LNCAP (cell line): Measurements from ENCODE around the gene ARHGEF10L.

Experiments used
- TF ChIP-seq, protein P1 (sequence below): fragments of 450-650 bp; IDR thresholded peaks from 2 replicates; pipeline ENCODE4 v1.5.1; 2017; ENCODE audit warnings: mild to moderate bottlenecking

Gene ARHGEF10L

DNA sequence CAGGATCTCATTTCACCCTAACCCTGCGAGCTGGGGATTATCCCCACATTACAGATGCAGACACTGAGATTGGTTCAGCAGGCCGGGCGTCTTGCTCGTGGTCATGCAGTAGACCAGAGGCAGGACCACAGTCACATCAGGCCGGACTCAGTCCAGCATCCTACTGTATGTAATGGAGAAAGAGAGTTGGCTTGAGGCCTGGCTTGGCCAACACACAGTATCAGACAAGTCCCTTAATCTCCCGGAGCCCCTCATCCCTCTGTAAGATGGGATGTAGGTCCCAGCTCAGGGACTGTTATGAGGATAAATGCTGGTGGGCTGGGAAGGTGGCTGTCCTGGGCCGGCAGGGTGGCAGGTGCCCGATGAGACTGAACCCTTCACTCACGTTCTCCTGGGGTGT is 149.5 kb downstream of the ARHGEF10L start:
- TF ChIP-seq, protein P1, sequence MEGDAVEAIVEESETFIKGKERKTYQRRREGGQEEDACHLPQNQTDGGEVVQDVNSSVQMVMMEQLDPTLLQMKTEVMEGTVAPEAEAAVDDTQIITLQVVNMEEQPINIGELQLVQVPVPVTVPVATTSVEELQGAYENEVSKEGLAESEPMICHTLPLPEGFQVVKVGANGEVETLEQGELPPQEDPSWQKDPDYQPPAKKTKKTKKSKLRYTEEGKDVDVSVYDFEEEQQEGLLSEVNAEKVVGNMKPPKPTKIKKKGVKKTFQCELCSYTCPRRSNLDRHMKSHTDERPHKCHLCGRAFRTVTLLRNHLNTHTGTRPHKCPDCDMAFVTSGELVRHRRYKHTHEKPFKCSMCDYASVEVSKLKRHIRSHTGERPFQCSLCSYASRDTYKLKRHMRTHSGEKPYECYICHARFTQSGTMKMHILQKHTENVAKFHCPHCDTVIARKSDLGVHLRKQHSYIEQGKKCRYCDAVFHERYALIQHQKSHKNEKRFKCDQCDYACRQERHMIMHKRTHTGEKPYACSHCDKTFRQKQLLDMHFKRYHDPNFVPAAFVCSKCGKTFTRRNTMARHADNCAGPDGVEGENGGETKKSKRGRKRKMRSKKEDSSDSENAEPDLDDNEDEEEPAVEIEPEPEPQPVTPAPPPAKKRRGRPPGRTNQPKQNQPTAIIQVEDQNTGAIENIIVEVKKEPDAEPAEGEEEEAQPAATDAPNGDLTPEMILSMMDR = no peak

DNA sequence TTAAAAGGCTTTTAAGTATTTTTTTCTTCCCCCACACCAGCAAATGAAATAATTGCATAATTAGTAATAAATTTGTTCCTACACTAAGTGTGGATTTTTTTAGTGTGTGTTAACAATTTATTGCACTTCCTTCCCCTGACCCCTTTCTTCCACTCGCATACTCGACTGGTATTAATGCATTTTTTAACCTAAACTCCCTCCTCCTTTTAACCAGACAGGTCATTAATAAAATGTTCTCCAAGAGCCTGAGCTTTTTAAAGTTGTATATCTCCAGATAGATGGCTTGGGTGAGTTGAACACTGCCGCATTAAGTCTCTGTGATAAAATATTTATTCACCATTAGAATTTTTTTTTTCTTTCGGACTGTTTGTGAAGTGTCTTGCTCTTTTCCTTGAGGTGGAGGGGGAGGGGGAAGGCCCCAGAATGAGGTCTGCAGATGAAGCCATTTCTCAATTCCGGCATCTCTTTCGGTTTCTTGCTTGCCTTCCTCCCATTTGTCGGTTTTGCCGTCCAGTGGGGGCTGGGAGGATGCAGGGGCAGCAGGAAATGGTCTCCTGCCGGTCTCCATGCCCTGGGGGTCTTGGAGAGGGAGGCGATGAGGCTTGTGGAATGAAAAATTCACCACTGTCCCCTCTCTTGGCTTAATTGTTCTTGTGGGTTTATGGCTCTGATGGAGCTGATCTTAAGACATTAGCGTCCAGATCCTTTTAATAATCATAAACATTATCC is 151.6 kb downstream of the ARHGEF10L start:
- TF ChIP-seq, protein P1 = no peak

DNA sequence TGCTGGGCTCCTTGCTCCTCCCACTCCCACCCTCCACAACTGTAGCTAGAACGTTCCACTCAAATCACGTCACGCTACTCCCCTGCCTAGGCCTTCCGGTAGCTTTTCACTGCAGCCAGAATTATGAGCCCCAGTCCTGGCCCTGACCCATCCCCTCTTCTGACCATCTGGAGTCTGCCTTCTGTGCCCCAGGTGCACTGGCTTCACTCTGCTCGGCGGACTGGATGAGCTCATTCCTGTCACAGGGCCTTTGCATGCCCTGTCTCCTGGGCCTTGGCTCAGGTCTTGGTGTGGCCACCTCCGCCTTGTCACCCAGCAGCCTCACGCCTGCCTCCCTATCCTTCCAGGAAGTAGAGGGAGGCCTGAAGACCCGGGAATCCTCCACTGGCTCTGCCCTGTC is 153.1 kb downstream of the ARHGEF10L start:
- TF ChIP-seq, protein P1 = no peak

DNA sequence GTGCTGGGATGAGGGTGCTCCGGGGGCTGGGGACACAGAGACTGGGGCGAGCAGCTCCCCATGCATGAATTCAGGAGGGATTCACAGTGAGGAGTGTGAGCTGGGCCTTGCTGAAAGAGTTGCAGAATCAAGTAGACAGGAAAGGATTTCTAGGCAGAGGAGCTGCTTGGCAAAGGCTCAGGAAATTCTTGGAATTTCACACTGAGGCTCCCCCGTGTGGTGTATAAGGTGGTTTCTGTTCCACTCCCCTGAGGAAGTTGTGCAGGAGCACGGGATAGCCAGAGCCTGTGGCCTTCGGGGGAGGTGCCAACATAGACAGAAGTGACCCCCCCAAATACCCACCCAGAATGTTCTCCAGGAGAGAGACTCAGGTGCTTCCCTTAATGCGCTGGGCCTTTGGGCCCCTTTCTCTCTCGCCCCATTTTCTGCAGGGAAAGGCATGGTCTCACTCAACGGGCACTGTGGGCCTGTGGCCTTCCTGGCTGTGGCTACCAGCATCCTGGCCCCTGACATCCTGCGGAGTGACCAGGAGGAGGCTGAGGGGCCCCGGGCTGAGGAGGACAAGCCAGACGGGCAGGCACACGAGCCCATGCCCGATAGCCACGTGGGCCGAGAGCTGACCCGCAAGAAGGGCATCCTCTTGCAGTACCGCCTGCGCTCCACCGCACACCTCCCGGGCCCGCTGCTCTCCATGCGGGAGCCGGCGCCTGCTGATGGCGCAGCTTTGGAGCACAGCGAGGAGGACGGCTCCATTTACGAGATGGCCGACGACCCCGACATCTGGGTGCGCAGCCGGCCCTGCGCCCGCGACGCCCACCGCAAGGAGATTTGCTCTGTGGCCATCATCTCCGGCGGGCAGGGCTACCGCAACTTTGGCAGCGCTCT is 157.2 kb downstream of the ARHGEF10L start:
- TF ChIP-seq, protein P1 = peak; percentile 34; the same call in 1 of the 2 replicates

DNA sequence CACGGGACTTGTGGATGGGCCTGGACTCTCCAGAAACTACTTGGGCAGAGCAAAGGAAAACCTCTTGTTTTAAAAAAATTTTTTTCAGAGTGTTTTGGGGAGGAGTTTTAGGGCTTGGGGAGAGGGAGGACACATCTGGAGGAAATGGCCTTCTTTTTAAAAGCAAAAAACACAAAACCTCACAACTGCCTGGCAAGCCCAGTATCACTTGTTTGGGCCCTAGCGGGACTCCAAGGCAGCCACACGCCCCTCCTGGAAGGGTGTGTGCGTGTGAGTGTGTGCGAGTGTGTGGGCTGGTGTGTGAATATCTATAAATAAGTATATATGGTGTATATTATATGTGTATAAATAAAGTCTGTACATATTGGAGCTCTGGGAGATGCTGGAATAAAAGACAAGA is 158.0 kb downstream of the ARHGEF10L start:
- TF ChIP-seq, protein P1 = no peak

DNA sequence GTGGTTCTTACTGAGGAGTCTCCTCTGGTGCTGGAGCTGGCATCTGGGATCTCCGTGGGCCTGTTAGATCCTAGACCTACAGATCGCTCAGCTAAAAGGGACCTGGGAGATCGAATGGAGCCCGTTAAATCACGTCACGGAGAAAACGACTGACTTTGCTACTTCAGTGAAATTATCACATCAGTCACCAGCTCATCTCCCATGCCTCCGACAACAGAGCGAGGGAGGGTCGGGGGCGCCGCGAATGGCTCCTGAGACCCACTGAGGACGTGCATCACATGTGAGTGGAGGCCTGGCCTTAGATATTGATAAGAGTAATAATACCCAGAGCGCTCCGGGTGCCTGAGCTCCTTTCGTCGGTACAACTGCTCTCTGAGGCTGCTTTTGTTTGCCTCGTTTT is 160.1 kb downstream of the ARHGEF10L start:
- TF ChIP-seq, protein P1 = no peak

DNA sequence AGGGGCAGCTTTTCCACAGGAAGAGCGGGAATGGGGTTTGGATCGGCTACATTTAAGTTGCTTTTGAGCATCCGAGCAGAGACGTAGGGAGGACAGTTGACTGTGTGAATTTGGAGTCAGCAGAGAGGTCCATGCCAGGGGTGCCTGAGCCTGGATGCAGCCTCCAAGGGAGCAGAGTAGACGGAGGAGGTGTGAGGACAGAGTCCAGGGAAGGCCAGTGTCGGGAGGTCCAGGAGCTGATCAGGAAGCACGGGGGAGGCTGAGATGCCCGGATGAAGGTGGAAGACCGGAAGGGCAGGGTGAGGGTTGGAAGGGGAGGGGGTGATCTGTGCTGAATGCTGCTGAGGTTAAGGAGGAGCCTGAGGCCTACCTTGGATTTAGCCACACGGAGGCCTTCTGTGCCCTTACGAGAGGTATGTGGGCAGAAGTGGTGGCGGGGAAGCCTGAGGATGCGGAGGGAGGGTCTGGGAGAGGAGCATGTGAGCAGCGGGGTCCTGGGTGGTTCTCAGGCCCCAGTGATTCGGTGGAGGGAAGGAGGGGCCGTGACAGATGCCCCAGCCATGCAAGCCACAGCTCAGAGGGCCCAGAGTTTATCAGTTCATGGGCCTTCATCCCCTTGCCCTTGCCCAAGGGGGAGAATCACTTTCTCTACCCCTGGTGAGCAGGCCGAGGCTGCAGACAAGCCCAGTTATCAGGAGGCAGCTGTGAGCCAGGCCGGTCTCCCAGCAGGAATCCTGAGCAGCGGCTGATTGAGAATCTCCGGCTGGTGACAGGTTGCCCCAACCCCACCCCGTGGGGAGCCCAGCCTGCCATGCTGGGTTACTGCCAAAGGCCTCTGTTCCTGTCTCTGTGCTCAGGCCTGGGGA is 161.7 kb downstream of the ARHGEF10L start:
- TF ChIP-seq, protein P1 = no peak
